Measurements from ENCODE around the gene PABPN1L.
"Not testable (repeated sequence)": the region's sequence is repeated elsewhere in the genome, so short reads cannot be mapped to it uniquely, and the experiment has no call there.

PABPN1L gene

GRCh38 chr16:88899901-88900661, 33.6 kb upstream of the PABPN1L start:
- Histone ChIP-seq H3K27ac (ENCODE audit: low read depth, low read length) (no peak overlapping the region), H3K9me3 (ENCODE audit: insufficient read depth, low read depth, low read length) (no peaks in the 10 kb centered on the region), H3K36me3 (ENCODE audit: insufficient read depth, low read length) (no peaks in the 10 kb centered on the region)

GRCh38 chr16:88897696-88898425, 31.4 kb upstream of the PABPN1L start:
- Histone ChIP-seq H3K9ac (ENCODE audit: low read depth, low read length) (no peak overlapping the region), H3K36me3 (ENCODE audit: insufficient read depth, low read length) (no peaks in the 10 kb centered on the region), H3K27me3 (ENCODE audit: insufficient read depth, low read length) (no peaks in the 10 kb centered on the region), H3K4me1 (ENCODE audit: insufficient read depth, low read length) (no peaks in the 10 kb centered on the region), H3K4me3 (ENCODE audit: low read length) (no peak overlapping the region), H3K27ac (ENCODE audit: low read depth, low read length) (no peak overlapping the region), H3K9me3 (ENCODE audit: insufficient read depth, low read depth, low read length) (no peaks in the 10 kb centered on the region)
- 90% methylated on average over 34 of the region's 34 CpGs for WGBS

More at GRCh38 chr16:88899901-88900661, 33.6 kb upstream of the PABPN1L start:
- no peaks in the 10 kb centered on the region for H3K4me1 ChIP-seq (ENCODE audit: insufficient read depth, low read length)
- no peaks in the 10 kb centered on the region for H3K27me3 ChIP-seq (ENCODE audit: insufficient read depth, low read length)
- 91% methylated on average over 41 of the region's 41 CpGs for WGBS
- no peak overlapping the region for H3K4me3 ChIP-seq (ENCODE audit: low read length)
- H3K9ac ChIP-seq (ENCODE audit: low read depth, low read length): no peak overlapping the region

GRCh38 chr16:88896238-88897070, 30.0 kb upstream of the PABPN1L start:
- no peaks in the 10 kb centered on the region for H3K27me3 ChIP-seq (ENCODE audit: insufficient read depth, low read length)
- no peaks in the 10 kb centered on the region for H3K4me1 ChIP-seq (ENCODE audit: insufficient read depth, low read length)
- no peak overlapping the region for H3K9ac ChIP-seq (ENCODE audit: low read depth, low read length)
- WGBS: 93% methylated on average over 57 of the region's 57 CpGs
- no peaks in the 10 kb centered on the region for H3K36me3 ChIP-seq (ENCODE audit: insufficient read depth, low read length)
- H3K4me3 ChIP-seq (ENCODE audit: low read length): no peak overlapping the region
- no peak overlapping the region for H3K27ac ChIP-seq (ENCODE audit: low read depth, low read length)
- no peaks in the 10 kb centered on the region for H3K9me3 ChIP-seq (ENCODE audit: insufficient read depth, low read depth, low read length)

- Histone ChIP-seq H3K4me3 (ENCODE audit: low read length) (no peak overlapping the region), H3K36me3 (ENCODE audit: insufficient read depth, low read length) (no peaks in the 10 kb centered on the region), H3K9me3 (ENCODE audit: insufficient read depth, low read depth, low read length) (no peaks in the 10 kb centered on the region), H3K9ac (ENCODE audit: low read depth, low read length) (no peak overlapping the region), H3K4me1 (ENCODE audit: insufficient read depth, low read length) (no peaks in the 10 kb centered on the region), H3K27ac (ENCODE audit: low read depth, low read length) (no peak overlapping the region), H3K27me3 (ENCODE audit: insufficient read depth, low read length) (no peaks in the 10 kb centered on the region)
- 92% methylated on average over 22 of the region's 22 CpGs for WGBS
Measured at GRCh38 chr16:88895335-88895734, 28.9 kb upstream of the PABPN1L start.

- 92% methylated on average over 21 of the region's 21 CpGs for WGBS
- no peaks in the 10 kb centered on the region for H3K36me3 ChIP-seq (ENCODE audit: insufficient read depth, low read length)
Measured at GRCh38 chr16:88894681-88895300, 28.3 kb upstream of the PABPN1L start.

GRCh38 chr16:88894266-88894665, 27.8 kb upstream of the PABPN1L start:
- WGBS: 98% methylated on average over 4 of the region's 6 CpGs
- not testable (repeated sequence) for H3K27ac ChIP-seq (ENCODE audit: low read depth, low read length); H3K36me3 ChIP-seq (ENCODE audit: insufficient read depth, low read length); H3K9me3 ChIP-seq (ENCODE audit: insufficient read depth, low read depth, low read length); H3K27me3 ChIP-seq (ENCODE audit: insufficient read depth, low read length); H3K4me3 ChIP-seq (ENCODE audit: low read length); H3K9ac ChIP-seq (ENCODE audit: low read depth, low read length); H3K4me1 ChIP-seq (ENCODE audit: insufficient read depth, low read length)

More at GRCh38 chr16:88894681-88895300, 28.3 kb upstream of the PABPN1L start:
- H3K4me3 ChIP-seq (ENCODE audit: low read length): no peak overlapping the region
- H3K9me3 ChIP-seq (ENCODE audit: insufficient read depth, low read depth, low read length): no peaks in the 10 kb centered on the region
- no peak overlapping the region for H3K9ac ChIP-seq (ENCODE audit: low read depth, low read length)
- no peaks in the 10 kb centered on the region for H3K27me3 ChIP-seq (ENCODE audit: insufficient read depth, low read length)
- H3K4me1 ChIP-seq (ENCODE audit: insufficient read depth, low read length): no peaks in the 10 kb centered on the region
- H3K27ac ChIP-seq (ENCODE audit: low read depth, low read length): no peak overlapping the region

- WGBS: 88% methylated on average over 19 of the region's 19 CpGs
- H3K36me3 ChIP-seq (ENCODE audit: insufficient read depth, low read length): no peaks in the 10 kb centered on the region
- no peaks in the 10 kb centered on the region for H3K27me3 ChIP-seq (ENCODE audit: insufficient read depth, low read length)
Measured at GRCh38 chr16:88893127-88893968, 26.9 kb upstream of the PABPN1L start.

GRCh38 chr16:88892065-88892464, 25.6 kb upstream of the PABPN1L start:
- no peaks in the 10 kb centered on the region for H3K9me3 ChIP-seq (ENCODE audit: insufficient read depth, low read depth, low read length)
- no peak overlapping the region for H3K27ac ChIP-seq (ENCODE audit: low read depth, low read length)
- no peak overlapping the region for H3K4me3 ChIP-seq (ENCODE audit: low read length)
- H3K36me3 ChIP-seq (ENCODE audit: insufficient read depth, low read length): no peaks in the 10 kb centered on the region
- H3K27me3 ChIP-seq (ENCODE audit: insufficient read depth, low read length): no peaks in the 10 kb centered on the region
- no peak overlapping the region for H3K9ac ChIP-seq (ENCODE audit: low read depth, low read length)
- no peaks in the 10 kb centered on the region for H3K4me1 ChIP-seq (ENCODE audit: insufficient read depth, low read length)
- WGBS: 91% methylated on average over 20 of the region's 20 CpGs

More at GRCh38 chr16:88893127-88893968, 26.9 kb upstream of the PABPN1L start:
- no peaks in the 10 kb centered on the region for H3K4me1 ChIP-seq (ENCODE audit: insufficient read depth, low read length)
- H3K27ac ChIP-seq (ENCODE audit: low read depth, low read length): no peak overlapping the region
- no peak overlapping the region for H3K4me3 ChIP-seq (ENCODE audit: low read length)
- H3K9me3 ChIP-seq (ENCODE audit: insufficient read depth, low read depth, low read length): no peaks in the 10 kb centered on the region
- no peak overlapping the region for H3K9ac ChIP-seq (ENCODE audit: low read depth, low read length)

GRCh38 chr16:88891083-88891482, 24.6 kb upstream of the PABPN1L start:
- Histone ChIP-seq H3K27me3 (ENCODE audit: insufficient read depth, low read length) (no peaks in the 10 kb centered on the region), H3K4me3 (ENCODE audit: low read length) (no peak overlapping the region), H3K4me1 (ENCODE audit: insufficient read depth, low read length) (no peaks in the 10 kb centered on the region), H3K9me3 (ENCODE audit: insufficient read depth, low read depth, low read length) (no peaks in the 10 kb centered on the region), H3K36me3 (ENCODE audit: insufficient read depth, low read length) (no peaks in the 10 kb centered on the region), H3K9ac (ENCODE audit: low read depth, low read length) (no peak overlapping the region), H3K27ac (ENCODE audit: low read depth, low read length) (no peak overlapping the region)
- WGBS: 81% methylated on average over 16 of the region's 16 CpGs

GRCh38 chr16:88889702-88890352, 23.4 kb upstream of the PABPN1L start:
- not testable (repeated sequence) for H3K27me3 ChIP-seq (ENCODE audit: insufficient read depth, low read length); H3K4me1 ChIP-seq (ENCODE audit: insufficient read depth, low read length); H3K9ac ChIP-seq (ENCODE audit: low read depth, low read length); H3K27ac ChIP-seq (ENCODE audit: low read depth, low read length); H3K4me3 ChIP-seq (ENCODE audit: low read length); H3K9me3 ChIP-seq (ENCODE audit: insufficient read depth, low read depth, low read length); H3K36me3 ChIP-seq (ENCODE audit: insufficient read depth, low read length)
- WGBS: 91% methylated on average over 48 of the region's 48 CpGs

Measured in HUES64 (cell line).